ENCODE data around the gene MIOX. TPM values are rescaled to one million over a fixed set of nuclear protein-coding genes. Genes with fewer than 3 reads are reported as not detected.
A peak's percentile ranks its signal among the peaks of the same experiment; 100 is the strongest.

The MIOX gene
- total and polyA plus RNA-seq, 11 donors: not detected

- ATAC-seq (peak in 3 of 4 donors; percentile 1 to 11 (median 5)), DNase-seq (peak; percentile 63 to 88 (median 73))
- peaks cover 0 to 30% (median 0%) of the 10 kb centered on the region in 9 donors for H3K27me3 ChIP-seq
- TF ChIP-seq CTCF (IDR thresholded peaks at IDR 0.05) (no peak), POLR2A (IDR thresholded peaks at IDR 0.05) (peak in 1 of 2 donors; percentile 13)
- H3K27ac ChIP-seq: peak overlapping the region; percentile 83 to 99 (median 94)
- peaks cover 0 to 68% (median 37%) of the 10 kb centered on the region in 12 donors for H3K4me1 ChIP-seq
- no peaks in the 10 kb centered on the region for H3K9me3 ChIP-seq
- peaks cover 0 to 48% (median 20%) of the 10 kb centered on the region in 9 donors for H3K36me3 ChIP-seq
- H3K4me3 ChIP-seq: peak overlapping the region; percentile 47 to 89 (median 74)
- intact Hi-C loops (cut with DNase I): loop anchor here in 4 of 10 donors (2.0 to 10.0 kb wide), 5 partner anchors 35 to 282 kb away; partner anchors contain the start of genes CHKB (in 1 of the 4), SYCE3 (in 1 of the 4) and TUBGCP6 (in 1 of the 4)
- 48 to 71% (median 62%) methylated on average over 28 to 29 of the region's 29 CpGs for WGBS, 4 donors
Observed at GRCh38 chr22:50526834-50527801, 40.5 kb downstream of the MIOX start.

- no peak for ATAC-seq
- peak in 2 of 5 donors; percentile 26 to 67 for DNase-seq
- TF ChIP-seq POLR2A (IDR thresholded peaks at IDR 0.05): no peak
- no peak for TF ChIP-seq CTCF (IDR thresholded peaks at IDR 0.05)
- intact Hi-C loops (cut with DNase I): loop anchor here in 4 of 10 donors (2.0 to 10.0 kb wide), 5 partner anchors 34 to 283 kb away; partner anchors contain the start of genes CHKB (in 1 of the 4), SYCE3 (in 1 of the 4) and TUBGCP6 (in 1 of the 4)
- Histone ChIP-seq H3K36me3 (peaks cover 0 to 38% (median 10%) of the 10 kb centered on the region in 9 donors), H3K4me1 (peaks cover 0 to 76% (median 44%) of the 10 kb centered on the region in 12 donors), H3K27ac (peak overlapping the region in 4 of 12 donors; percentile 94 to 98 (median 96)), H3K4me3 (peak overlapping the region in 3 of 12 donors; percentile 86 to 89 (median 88)), H3K9me3 (no peaks in the 10 kb centered on the region), H3K27me3 (peaks cover 0 to 38% (median 4%) of the 10 kb centered on the region in 9 donors)
- WGBS, 4 donors: 89 to 94% (median 93%) methylated on average over 18 of the region's 18 CpGs
Observed at GRCh38 chr22:50527921-50528681, 41.4 kb downstream of the MIOX start.

- peak overlapping the region; percentile 48 to 89 (median 72) for H3K4me3 ChIP-seq
- peaks cover 0 to 45% (median 4%) of the 10 kb centered on the region in 9 donors for H3K27me3 ChIP-seq
- H3K27ac ChIP-seq: peak overlapping the region; percentile 78 to 98 (median 94)
- no peaks in the 10 kb centered on the region for H3K9me3 ChIP-seq
- no peak for TF ChIP-seq POLR2A (IDR thresholded peaks at IDR 0.05)
- no peak for TF ChIP-seq CTCF (IDR thresholded peaks at IDR 0.05)
- 59 to 64% (median 62%) methylated on average over 7 to 15 of the region's 15 CpGs for WGBS, 4 donors
- peaks cover 0 to 31% (median 2%) of the 10 kb centered on the region in 9 donors for H3K36me3 ChIP-seq
- ATAC-seq (no peak), DNase-seq (peak in 2 of 5 donors; percentile 44 to 62)
- intact Hi-C loops (cut with DNase I): loop anchor here in 3 of 10 donors (1.0 to 10.0 kb wide), 4 partner anchors 33 to 284 kb away; partner anchors contain the start of genes SYCE3 (in 1 of the 3) and TUBGCP6 (in 1 of the 3)
- peaks cover 0 to 77% (median 44%) of the 10 kb centered on the region in 12 donors for H3K4me1 ChIP-seq
Observed at GRCh38 chr22:50528682-50529415, 42.2 kb downstream of the MIOX start.
